Nucleus accumbens (tissue), 56 donors: ENCODE results near the gene VSTM2L.

Experiments used
- DNase-seq, 56 donors: peaks; one replicate each; lab custom pipeline; 2025; lab: John Stamatoyannopoulos, UW

Gene VSTM2L

DNA sequence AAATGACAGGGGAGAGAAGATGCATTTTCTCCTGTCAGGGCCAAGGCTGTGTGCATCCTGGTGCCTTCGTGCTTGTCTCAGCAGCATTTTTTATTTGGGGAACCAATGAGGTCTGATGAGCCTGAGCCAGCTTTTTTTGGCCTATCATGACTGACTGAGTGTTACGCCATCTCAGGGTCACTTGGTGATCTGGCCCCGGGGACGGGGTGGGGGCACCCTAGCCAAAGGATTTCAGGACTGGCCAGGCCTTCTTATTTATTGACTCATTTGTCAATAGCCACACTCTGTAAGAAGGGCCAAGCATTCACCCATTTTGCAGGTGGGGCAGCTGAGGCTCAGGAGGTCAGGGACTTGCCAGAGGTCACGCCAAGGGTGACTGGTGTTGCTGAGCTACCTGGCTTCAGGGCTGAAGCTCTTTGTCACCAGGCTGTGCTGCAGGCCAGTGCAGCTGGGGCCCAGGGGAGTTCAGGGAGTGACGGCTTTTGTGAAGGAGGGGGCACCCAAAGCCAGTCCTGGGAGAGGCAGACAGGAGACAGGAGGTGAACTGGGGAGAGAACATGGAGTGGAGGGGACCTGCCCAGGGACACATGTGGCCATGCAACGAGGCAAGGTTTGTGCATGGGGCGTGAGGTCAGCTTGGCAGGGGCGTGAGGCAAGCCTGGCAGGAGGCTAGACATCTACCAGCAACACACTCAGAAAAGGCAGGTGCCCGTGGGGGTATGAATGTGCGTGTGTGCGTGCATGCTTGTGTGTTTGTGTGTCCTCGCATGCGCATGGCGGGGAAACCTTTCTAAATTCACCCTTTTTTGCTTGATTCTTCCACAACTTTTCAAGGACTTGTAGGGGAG is 31.1 kb downstream of the VSTM2L start:
- DNase-seq = no peak

DNA sequence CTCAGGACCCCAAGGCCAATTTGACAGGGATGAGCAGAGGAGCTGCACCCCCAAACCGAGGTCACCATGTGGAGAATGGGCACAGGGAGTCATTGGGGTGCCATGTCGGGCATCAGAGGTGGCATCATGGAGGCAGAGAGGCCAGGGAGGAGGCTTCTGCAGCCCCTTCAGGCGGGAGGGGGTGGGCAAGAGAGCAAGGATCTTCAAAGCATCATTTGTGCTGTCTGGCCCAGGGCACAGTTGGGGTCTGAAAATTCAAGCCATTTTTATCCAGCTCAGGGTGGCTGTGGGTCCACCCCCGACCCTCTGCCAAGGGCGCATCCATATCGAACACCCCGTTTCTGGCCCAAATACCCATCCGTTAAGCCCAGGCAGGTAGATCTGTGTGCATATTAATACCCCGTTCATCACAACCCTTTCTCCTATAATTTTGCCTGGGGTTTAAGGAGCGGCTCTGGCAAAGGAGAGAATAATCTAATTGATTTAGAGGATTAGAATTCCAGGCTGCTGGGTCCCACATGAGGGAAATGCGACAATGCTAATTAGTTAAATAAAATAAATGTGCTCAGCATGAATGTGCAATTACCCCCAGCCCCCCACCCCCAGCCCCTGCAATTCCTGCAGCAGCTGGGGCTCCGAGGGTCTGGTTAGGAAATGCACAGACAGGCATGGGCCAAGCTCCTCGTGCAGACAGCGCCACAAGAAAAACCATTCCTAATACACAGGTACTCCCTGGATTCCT is 31.9 kb downstream of the VSTM2L start:
- DNase-seq = no peak

DNA sequence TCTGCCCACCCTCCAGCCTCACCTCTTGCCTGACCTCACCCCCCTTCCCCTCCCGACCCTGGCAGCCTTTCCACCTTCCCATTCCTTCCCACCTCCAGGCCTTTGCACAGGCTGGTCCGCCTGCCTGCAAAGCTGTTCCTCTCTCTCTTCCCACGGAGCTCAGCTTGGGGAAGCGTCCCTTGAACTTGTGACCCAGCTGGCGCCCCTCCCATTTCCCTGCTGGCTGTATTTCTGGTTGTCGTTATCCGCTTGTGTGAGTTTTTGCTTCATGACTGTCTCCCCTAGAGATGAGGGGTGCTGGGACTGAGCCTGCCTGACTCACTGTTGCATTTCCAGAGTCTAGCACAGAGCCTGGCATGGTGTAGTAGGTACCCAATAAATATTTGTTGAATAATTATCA is 32.5 kb downstream of the VSTM2L start:
- no peak for DNase-seq

DNA sequence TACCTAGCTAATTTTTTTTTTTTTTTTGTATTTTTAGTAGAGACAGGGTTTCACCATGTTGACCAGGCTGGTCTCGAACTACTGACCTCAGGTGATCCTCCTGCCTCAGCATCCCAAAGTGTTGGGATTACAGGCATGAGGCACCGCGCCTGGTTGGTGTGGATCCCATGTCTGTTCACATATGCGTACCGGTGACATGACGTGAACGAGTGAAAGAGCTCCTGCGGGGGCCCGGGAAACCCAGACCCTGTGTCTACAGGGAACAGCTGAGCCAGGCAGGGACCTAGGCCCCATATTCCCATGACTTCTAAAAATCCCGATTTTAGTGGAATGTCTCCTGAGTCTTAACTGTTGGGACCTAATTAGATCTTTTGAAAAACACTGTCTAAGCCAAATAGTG is 33.1 kb downstream of the VSTM2L start:
- DNase-seq = no peak

DNA sequence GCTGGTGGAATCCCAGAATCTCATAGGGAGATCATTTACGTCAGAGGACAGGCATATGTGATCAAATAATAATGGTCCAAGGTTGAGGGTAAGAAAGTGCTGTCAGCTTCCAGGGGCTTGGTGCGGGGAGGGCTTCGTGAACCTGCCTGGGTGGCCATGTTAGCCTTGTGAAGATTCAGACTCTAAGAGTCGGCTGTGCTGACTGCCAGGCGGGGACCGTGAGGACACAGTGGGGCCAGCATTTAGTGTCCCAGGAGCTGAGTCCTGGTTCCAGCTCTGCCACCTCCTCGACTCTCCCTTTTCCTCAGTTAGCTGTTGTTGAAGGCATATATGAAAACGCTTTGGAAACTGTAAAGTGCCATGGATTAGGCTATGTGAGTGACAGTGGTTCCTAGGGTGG is 33.5 kb downstream of the VSTM2L start:
- no peak for DNase-seq

DNA sequence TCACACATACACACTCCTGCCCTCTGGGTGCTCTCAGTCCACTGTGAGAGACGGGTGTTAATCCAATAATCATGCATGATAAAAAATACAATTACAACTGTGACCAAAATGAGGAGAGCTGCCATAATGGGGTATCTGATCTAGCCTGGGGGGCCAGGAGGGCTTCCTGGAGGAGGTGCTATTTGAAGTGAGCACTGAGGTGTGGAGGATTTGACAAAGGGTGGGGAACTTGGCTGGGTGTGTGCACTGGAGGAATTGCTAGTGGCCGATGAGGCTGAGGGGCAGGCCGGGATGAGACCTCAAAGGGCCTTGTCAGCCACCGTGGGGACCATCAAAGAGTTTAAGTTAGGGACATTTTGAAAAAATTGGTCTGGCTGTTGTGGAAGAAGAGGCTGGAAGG is 34.8 kb downstream of the VSTM2L start:
- no peak for DNase-seq

DNA sequence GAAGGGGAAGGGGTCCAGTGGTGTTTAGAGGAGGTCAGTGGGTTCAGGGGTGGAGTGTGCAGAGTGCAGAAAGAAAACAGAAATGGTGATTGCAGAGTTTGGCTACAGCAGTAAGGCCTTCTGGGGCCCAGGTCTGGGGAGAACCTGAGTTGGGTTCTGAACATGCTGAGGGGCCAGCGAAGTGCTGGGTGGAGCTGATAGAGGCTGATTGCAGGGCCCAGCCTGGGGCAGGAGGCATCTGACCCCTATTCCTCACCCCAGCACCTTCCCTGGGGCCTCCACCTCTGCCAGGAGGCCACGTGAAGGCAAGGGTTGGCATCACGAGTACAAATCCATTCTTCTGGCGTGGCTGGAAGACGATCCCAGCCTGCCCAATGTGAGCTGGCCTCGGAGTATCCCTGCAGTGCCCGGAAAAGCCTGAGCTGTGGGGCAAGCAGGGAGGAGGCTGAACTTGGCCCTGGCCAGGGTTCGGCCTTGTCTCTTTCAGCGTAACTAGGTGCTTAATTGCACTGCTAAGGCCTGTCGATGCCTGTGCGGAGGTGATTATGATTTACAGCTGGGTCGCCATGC is 35.3 kb downstream of the VSTM2L start:
- no peak for DNase-seq

DNA sequence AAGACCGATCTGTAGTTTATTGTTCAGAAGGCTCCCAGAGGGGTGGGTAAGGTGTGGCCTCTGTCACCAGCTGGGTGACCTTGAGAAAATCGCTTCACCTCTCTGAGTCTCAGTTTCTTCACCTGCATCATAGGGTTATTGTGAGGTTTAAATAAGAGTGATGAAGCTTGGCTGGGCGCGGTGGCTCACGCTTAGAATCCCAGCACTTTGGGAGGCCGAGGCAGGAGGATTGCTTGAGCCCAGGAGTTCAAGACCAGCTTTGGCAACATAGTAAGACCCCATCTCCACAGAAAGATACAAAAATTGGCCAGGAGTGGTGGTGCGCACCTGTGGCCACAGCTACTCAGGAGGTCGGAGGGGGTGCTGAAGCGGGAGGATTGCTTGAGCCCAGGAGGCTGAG is 36.0 kb downstream of the VSTM2L start:
- no peak for DNase-seq

DNA sequence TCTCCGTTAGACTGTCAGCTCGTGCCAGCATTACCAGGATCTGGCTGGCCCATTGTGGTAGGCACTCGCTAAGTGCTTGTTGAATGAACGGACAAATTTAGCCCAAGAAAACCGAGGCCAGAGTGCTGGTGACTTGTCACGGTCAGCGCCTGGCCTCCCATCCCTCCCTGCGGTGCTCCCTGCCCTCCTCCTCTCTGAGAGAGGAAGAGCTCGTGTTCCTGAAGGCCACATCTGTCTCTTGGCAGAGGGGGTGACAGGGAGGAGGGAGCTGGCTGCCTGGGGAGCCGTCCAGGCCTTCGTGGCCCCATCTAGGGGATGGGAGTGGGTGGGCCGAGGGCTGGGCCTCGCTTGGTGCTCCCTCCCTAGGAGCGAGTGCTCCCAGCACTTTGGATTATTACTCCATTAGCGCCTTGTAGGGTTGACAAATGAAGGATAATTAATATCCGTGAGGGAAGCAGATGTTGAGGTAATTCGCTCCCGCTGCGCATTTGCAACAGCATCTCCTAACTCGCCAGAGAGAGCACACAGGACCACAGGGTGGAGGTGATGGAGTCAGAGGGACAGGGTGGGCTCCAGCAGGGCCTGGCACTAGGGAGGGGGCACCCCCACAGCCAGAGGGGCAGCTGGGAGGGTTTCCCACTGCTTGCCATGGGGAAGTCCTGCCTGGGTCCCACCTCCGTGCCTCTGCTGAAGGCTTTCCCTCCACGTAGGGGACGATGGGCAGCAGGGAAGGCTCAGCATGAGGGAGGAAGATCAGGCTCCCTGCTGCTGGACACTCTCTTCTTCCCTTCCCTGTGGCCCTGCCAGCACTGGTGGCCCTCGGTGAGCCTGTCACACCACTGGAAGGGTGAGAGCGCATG is 37.0 kb downstream of the VSTM2L start:
- DNase-seq = no peak

DNA sequence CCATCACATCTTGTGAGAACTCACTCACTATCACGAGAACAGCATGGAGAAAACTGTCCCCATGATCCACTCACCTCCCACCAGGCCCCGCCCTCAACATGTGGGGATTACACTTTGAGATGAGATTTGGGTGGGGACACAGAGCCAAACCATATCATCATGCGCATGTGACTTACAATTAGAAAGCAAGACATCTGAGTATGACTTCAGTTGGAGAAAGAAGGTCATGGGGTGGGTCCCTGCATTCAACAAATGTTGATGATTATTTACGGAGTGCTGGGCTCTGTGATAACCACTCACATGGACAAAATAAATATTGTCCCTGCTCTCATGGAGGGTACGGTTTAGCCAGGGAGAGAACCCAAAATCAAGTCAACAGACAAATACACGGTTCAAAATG is 37.9 kb downstream of the VSTM2L start:
- DNase-seq = no peak

DNA sequence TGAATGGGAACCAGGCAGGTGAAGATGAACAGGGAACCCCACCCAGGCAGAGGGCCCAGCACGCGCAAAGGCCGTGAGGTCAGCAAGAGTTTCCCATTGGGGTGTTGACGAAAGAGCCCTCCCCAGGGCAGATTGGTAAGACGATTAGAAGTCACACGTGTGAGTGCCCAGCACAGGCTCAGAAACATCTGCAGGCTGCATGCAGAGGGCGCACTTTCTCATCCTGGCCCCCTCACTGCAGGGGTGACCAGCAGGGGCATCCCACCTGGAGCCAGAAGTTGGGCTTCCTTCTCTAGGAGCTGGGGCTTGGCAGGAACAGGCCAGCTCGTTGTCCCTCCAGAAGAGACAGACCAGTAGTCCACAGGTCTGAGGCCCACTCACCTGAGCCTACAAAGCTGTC is 38.4 kb downstream of the VSTM2L start:
- no peak for DNase-seq

DNA sequence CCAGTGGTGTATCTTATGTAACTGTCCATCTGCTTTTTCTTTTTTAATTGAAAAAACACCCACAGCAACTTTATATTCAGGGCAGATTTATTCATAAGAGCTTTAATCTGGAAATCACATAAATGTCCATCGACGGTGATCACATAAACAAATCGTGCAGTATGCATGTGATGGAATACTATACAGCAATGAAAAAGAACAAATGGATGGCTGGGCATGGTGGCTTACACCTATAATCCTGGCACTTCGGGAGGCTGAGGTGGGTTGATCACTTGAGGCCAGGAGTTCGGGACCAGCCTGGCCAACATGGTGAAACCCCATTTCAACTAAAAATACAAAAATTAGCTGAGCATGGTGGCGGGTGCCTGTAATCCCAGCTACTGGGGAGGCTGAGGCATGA is 39.1 kb downstream of the VSTM2L start:
- DNase-seq = no peak

DNA sequence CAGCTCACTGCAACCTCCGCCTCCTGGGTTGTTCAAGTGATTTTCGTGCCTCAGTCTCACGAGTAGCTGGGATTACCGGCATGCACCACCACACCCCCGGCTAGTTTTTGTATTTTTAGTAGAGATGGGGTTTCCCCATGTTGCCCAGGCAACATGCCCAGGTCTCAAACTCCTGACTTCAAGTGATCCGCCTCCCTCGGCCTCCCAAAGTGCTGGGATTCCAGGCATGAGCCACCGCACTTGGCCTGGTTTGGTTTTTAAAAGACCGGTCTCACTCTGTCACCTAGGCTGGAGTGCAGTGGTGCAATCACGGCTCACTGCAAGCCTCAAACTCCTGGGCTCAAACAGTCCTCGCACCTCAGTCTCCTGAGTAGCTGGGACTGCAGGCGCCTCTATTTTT is 40.1 kb downstream of the VSTM2L start:
- no peak for DNase-seq

DNA sequence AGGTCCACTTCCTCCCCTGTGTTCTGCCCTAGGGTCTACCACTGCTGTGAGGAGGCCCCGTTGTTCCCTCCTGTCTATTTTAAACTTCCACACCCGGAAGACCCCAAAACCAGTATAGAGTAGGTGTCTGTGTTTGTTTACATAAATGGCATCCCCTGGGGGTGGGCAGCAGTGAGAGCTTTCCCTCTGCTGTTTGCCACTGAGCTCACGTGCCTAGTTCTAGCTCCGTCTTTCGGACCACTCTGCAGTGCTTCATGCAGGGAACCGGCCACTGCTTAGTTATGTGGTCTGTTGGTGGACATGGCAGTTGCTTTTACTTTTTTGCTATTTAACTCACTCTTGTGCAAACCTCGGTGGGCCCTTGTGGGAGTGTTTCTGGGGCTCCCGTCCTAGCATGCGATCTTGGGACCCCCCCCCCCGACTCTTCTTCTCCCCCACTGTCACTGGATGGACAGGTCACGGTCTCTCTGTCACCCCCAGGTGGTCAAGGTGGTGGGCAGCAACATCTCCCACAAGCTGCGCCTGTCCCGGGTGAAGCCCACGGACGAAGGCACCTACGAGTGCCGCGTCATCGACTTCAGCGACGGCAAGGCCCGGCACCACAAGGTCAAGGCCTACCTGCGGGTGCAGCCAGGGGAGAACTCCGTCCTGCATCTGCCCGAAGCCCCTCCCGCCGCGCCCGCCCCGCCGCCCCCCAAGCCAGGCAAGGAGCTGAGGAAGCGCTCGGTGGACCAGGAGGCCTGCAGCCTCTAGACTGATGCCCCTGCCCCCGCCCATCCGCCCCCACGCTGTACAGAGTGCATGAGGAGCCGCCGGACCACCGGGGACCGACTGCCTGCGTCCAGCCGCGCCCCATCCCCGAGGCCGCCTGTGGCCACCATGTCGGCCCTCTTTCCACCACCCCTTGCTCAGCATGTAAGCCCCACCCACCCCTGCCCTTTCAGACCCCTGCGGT is 40.9 kb downstream of the VSTM2L start:
- no peak for DNase-seq

DNA sequence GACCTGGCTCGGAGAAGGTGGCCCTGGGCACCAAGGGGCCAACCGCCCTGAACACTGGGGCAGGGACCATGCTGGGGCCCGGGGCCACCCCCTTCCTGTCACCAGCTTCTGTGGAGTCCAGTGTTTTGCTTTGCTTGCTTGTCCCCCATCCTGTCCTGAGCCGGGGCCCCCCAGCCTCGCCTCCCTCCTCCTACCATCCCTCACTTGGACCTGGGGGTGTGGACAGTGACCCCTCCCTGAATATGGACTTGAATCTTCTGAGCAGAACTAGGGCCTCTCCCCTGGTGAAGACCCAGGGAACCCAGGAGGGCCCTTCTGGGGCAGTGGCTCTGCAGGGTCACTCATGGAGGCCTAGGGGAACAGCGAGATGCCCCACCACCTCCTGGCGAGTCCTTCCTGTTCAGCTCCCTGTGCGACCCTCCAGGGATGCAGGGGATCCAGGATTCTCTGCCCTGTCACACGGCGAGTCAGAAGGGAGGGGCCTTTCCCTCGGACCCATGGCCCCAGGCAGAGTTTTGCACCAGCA is 41.6 kb downstream of the VSTM2L start:
- no peak for DNase-seq

DNA sequence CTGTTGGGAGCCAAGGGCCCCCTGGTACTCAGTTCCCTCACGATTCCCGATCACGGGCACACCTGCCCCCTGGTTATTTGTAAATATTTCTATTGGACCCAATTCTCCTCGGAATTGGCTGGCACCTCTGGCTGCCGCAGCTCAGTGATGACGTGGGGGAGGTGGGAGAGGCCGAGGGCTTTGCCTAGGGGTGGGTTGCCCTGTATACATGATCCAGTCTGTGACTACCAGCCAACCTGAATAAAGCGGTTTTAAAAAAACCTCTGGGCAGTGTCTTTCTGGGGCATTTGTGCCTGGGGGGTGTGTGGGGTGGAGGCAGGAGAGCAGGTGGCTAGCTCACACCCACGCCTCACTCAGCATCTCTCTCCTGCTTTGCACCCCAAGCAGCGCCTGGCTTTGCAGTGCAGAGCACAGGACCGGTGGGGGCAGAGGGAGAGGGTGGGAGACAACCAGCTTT is 42.2 kb downstream of the VSTM2L start:
- no peak for DNase-seq

DNA sequence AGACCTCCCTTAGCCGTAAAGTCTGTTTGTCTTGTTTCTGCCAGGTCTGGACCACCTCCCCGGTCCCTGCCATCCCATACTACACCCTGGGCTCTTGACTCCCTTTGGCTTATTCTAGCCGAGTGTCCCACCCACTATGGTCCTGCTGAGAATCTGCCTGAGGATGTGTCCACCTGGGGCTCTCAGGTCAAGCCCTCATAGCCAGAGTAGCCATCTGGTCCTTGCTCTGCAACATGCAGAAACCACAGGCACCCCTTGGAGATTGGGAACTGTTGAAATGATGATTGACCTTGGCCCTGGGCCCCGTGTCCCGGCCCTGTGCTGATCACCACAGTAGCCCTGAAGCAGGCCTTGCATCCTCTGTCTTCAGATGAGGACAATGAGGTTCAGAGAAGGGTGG is 44.0 kb downstream of the VSTM2L start:
- no peak for DNase-seq

DNA sequence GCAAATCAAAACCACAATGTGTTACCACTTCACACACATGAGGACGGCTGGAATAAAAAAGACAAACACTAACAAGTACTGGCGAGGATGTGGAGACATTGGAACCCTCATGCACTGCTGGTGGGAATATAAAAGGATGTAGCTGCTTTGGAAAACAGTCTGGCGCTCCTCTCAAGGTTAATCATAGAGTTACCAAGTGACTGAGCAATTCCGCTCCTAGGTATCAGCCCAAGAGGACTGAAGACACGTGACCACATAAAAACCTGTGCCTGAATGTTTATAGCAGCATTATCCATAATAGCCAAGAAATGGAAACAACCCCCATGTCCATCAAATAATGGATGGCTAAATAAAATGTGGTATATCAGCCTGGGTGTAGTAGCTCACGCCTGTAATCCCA is 45.0 kb downstream of the VSTM2L start:
- DNase-seq = no peak

DNA sequence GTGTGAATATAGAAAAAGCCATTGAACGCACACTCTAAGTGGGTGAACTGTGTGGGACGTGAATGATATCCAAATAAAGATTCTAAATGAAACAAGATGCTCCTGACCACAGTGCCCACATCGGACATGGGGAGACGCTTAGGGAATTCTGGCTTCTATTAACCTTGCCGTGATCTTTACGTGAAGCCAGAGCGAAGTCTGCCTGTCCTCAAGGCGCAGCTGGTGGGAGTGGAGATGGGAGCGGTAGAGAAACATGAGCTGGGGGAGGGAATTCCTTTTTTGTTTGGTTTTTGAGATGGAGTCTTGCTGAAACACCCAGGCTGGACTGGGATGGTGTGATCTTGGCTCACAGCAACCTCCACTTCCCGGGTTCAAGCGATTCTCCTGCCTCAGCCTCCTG is 46.0 kb downstream of the VSTM2L start:
- no peak for DNase-seq
